K562 (cell line): ENCODE measurements around the gene LRRC1. TPM values are rescaled to one million over a fixed set of nuclear protein-coding genes. Genes with fewer than 3 reads are reported as not detected.

Experiments used
- ATAC-seq: fragments of 200-7000 bp; cut with Tn5 transposase; 3 replicates; pipeline ENCODE4 v1.9.1; 2020; ENCODE audit warnings: moderate library complexity
- BruUV-seq: library from RNA; stranded (reverse); fragments of 400-500 nt; replicated peaks from 2 replicates; lab custom pipeline; 2021; lab: Mats Ljungman, UMichigan
- CTCF ChIA-PET: fragments of 300-600 bp; formaldehyde crosslinking; extraction: SDS; loops from one replicate; lab custom pipeline; 2021; ENCODE audit warnings: low intra/inter-chr PET ratio; lab: Yijun Ruan, JAX
- POLR2A ChIA-PET: fragments of 300-600, 350-650 bp; sonication (Branson Sonifier 250); formaldehyde crosslinking; extraction: SDS; loops from one replicate; lab custom pipeline; 2021; ENCODE audit warnings: antibody characterized with exemption, inconsistent platforms; lab: Yijun Ruan, JAX
- DNase-seq, 4 experiments: peaks; one replicate each; pipeline versions ENCODE4 v3.0.0 to v3.0.0-alpha.2; 2011 to 2018; ENCODE audit warnings: low spot score in 3 of 4, mixed read lengths in 3 of 4; ENCODE audit errors: extremely low read depth in 1 of 4
- FAIRE-seq: peaks from 2 replicates; lab custom pipeline; 2011; peaks lifted over from hg19 to GRCh38; lab: Jason Lieb, UNC
- H2AFZ ChIP-seq: 2 replicates; pipeline ENCODE4 v1.6.0; 2011; ENCODE audit warnings: low read depth, low read length, control low read depth, inconsistent platforms
- H3K27ac ChIP-seq: fragments of 200-600 bp; 3 replicates; pipeline ENCODE4 v1.8.0; 2011; ENCODE audit warnings: low read depth, mild to moderate bottlenecking, control low read depth, inconsistent platforms, low read length, moderate library complexity, mixed read lengths; ENCODE audit errors: extremely low read depth
- H3K27me3 ChIP-seq, 2 experiments: fragments of 300-600 bp in 1 of 2; 2 replicates in 1 of 2; 3 replicates in 1 of 2; pipeline versions ENCODE4 v1.6.0 to v1.8.0; 2011; ENCODE audit warnings: inconsistent platforms in 2 of 2, low read length in 2 of 2, mild to moderate bottlenecking in 1 of 2, mixed read lengths in 1 of 2, moderate library complexity in 1 of 2; ENCODE audit not compliant: control insufficient read depth in 2 of 2, insufficient read depth in 2 of 2
- H3K36me3 ChIP-seq: fragments of 300-600 bp; 3 replicates; pipeline ENCODE4 v1.8.0; 2011; ENCODE audit warnings: mild to moderate bottlenecking, low read length, inconsistent platforms; ENCODE audit not compliant: control insufficient read depth, insufficient read depth
- H3K4me1 ChIP-seq, 2 experiments: fragments of 200-600 bp in 1 of 2; replicated peaks in 1 of 2; 2 replicates in 1 of 2; 3 replicates in 1 of 2; pipeline versions ENCODE4 v1.5.1 to v1.8.0; 2011; ENCODE audit warnings: inconsistent platforms in 2 of 2, low read length in 2 of 2, mild to moderate bottlenecking in 1 of 2, mixed read lengths in 1 of 2, moderate library complexity in 1 of 2; ENCODE audit not compliant: control insufficient read depth in 2 of 2, insufficient read depth in 2 of 2
- H3K4me2 ChIP-seq: 2 replicates; pipeline ENCODE4 v1.6.1; 2011; ENCODE audit warnings: low read length, control low read depth, inconsistent platforms, mixed read lengths; ENCODE audit not compliant: insufficient read depth
- H3K4me3 ChIP-seq: fragments of 200-600 bp; sonication (generic), shearing (Covaris generic); 2 replicates; pipeline ENCODE4 v1.5.1; 2016; ENCODE audit warnings: control low read depth, inconsistent platforms
- H3K79me2 ChIP-seq: fragments of 200-600 bp; 3 replicates; pipeline ENCODE4 v1.8.0; 2011; ENCODE audit warnings: low read length, inconsistent platforms; ENCODE audit not compliant: control insufficient read depth, insufficient read depth
- H3K9ac ChIP-seq, 2 experiments: 2 replicates each; pipeline versions ENCODE4 v1.6.0 to v1.6.1; 2011; ENCODE audit warnings: low read depth in 2 of 2, low read length in 2 of 2, control low read depth in 1 of 2, inconsistent platforms in 1 of 2, mild to moderate bottlenecking in 1 of 2, mixed read lengths in 1 of 2; ENCODE audit not compliant: insufficient read depth in 1 of 2
- H3K9me1 ChIP-seq: one replicate; pipeline ENCODE4 v1.6.0; 2011; ENCODE audit warnings: inconsistent platforms, mild to moderate bottlenecking, low read length, moderate library complexity; ENCODE audit not compliant: control insufficient read depth, insufficient read depth
- H3K9me3 ChIP-seq: replicated peaks from 2 replicates; pipeline ENCODE4 v1.5.1; 2011; ENCODE audit warnings: low read depth, low read length, inconsistent platforms; ENCODE audit not compliant: control insufficient read depth, insufficient read depth
- H4K20me1 ChIP-seq: replicated peaks from 2 replicates; pipeline ENCODE4 v1.6.1; 2011; ENCODE audit warnings: low read length, inconsistent platforms, mixed read lengths; ENCODE audit not compliant: control insufficient read depth, insufficient read depth
- HMG20A ChIP-seq: fragments of 450-650 bp; formaldehyde crosslinking; conservative IDR thresholded peaks from 2 replicates; pipeline ENCODE4 v1.4.0; 2020; ENCODE audit warnings: mild to moderate bottlenecking, mixed read lengths
- KDM4B ChIP-seq, 2 experiments: fragments of 450-650 bp in 1 of 2; sonication (generic) in 1 of 2; IDR thresholded peaks; 2 replicates each; pipeline ENCODE4 v1.6.1; 2016 to 2017; ENCODE audit warnings: borderline replicate concordance in 2 of 2, antibody characterized with exemption in 1 of 2, low read depth in 1 of 2, mild to moderate bottlenecking in 1 of 2
- WGBS: fragments of 100-300 bp; shearing (Covaris generic); methylation state at CpG from one replicate; pipeline ENCODE4 v1.1.6; 2016; ENCODE audit warnings: low coverage, mixed read lengths; ENCODE audit not compliant: insufficient coverage; ENCODE audit errors: missing lambda C conversion rate; 5-methylcytosine and 5-hydroxymethylcytosine counted together
- in situ Hi-C: fragments of 300-500 bp; cut with MboI; formaldehyde crosslinking; loops from 4 replicates; pipeline ENCODE4 v1.15.0; 2018; ENCODE audit warnings: inconsistent platforms, mixed read lengths
- intact Hi-C: fragments of 100-400 bp; cut with micrococcal nuclease; formaldehyde crosslinking; loops from 2 replicates; pipeline ENCODE4 v1.14.2; 2022
- polyA plus RNA-seq, 8 experiments: library from polyadenylated mRNA; depleted of rRNA in 4 of 8; stranded (reverse) in 5 of 8; unstranded in 3 of 8; fragments of >200 nt; fragmentation: Nextera tagmentation in 2 of 8; fragmentation: Illumina TruSeq in 1 of 8; extraction: Ambion mirVana in 2 of 8; extraction: Trizol in 1 of 8; gene quantifications; 2 replicates each; pipeline versions ENCODE4 v1.2.1 to v1.2.3, GENCODE V29; 2011 to 2014; ENCODE audit warnings: inconsistent platforms in 1 of 8, missing spikeins in 1 of 8
- total RNA-seq, 7 experiments: library from RNA; depleted of rRNA in 6 of 7; stranded (reverse); fragments of >200 nt in 6 of 7; fragmentation: Illumina TruSeq in 2 of 7; extraction: Trizol in 2 of 7; gene quantifications; 2 replicates each; pipeline versions ENCODE4 v1.2.1 to v1.2.3, GENCODE V29; 2011 to 2021; ENCODE audit warnings: low replicate concordance in 1 of 7

The LRRC1 gene
- total and polyA plus RNA-seq, 9 of the 15 experiments (the other 6 are each of a cell fraction or from before 2014, with no cell fraction given), result not detected

DNA sequence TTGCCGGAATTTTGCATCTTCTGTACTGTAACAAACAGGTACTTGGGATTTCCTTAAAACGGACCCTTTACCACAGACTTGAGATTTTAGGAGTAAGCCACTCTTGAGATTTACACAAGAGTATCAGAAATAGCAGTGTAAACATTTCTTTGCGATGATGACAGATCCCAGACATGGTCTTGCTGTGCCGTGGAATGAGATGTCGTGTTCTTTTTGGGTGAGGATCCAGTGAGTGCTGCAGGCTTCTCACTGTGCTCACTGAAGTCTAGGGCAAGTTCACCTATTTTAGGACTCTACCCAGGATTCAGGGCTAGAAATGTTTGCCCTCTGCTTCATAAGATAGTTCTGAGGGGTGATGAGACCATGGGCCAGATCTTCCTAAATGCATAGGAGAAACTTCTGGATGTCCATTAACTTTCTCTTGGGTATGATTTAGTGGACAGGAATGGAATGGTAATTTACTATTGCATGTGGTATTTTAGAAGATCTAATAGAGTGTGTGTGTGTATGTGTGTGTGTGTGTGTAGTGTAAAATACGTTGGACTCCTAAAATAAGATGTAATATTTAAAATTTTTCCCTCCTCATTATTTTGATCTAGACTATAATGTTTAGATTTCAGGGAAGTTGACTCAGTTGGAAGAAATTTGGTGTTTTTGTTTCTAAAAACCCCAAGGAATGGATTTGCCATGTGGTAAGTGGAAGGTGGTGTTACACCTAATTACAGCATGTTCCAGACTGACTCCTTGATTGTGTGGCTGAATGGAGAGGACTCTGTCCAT is 8.5 kb downstream of the LRRC1 start:
- BruUV-seq, result no TSS peak
- Histone ChIP-seq H4K20me1 (no peaks in the 10 kb centered on the region), H3K27me3 (no peaks in the 10 kb centered on the region), H3K9me3 (no peaks in the 10 kb centered on the region), H3K4me2 (no peak overlapping the region), H3K27ac (no peak overlapping the region), H3K4me3 (no peak overlapping the region), H3K4me1 (no peaks in the 10 kb centered on the region), H3K79me2 (no peaks in the 10 kb centered on the region), H3K9me1 (no peaks in the 10 kb centered on the region), H3K36me3 (no peaks in the 10 kb centered on the region), H2AFZ (no peak overlapping the region), H3K9ac (no peak overlapping the region)
- intact Hi-C loops (no loop called here), in situ Hi-C loops (no loop called here)
- ChIA-PET CTCF (no interaction called here), POLR2A (no interaction called here)
- DNase-seq (no peak), ATAC-seq (no peak), FAIRE-seq (no peak)
- 1% methylated on average over 6 of the region's 6 CpGs for WGBS
- TF ChIP-seq KDM4B (IDR thresholded peaks at IDR 0.05; ENCODE audit: borderline replicate concordance in 2 of 2, low read depth in 1 of 2), result no peak

DNA sequence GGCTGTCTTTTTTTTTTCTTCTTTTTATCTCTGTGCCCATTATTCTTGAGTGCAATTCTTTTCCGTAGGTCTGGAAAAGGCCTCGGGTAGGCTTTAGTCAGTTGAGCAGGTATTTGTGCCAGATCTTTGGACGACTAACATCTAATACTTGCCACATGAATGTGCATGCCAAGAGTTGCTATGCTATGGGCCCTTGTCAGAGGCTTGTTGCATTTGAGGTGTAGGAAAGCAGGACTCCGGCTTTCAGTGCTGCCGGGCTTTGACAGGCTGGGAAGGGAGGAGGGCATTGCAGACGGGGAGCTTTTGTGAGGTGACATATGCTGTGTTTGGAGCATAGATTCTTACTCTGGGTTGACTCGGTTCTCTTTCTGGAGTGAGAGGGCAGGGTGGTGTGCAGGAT is 10.2 kb downstream of the LRRC1 start:
- WGBS, result 2% methylated on average over 7 of the region's 7 CpGs
- Histone ChIP-seq H3K36me3 (no peaks in the 10 kb centered on the region), H3K4me3 (no peak overlapping the region), H3K79me2 (no peaks in the 10 kb centered on the region), H3K9me1 (no peaks in the 10 kb centered on the region), H3K4me2 (no peak overlapping the region), H3K27me3 (no peaks in the 10 kb centered on the region), H4K20me1 (no peaks in the 10 kb centered on the region), H2AFZ (no peak overlapping the region), H3K9me3 (no peaks in the 10 kb centered on the region), H3K27ac (no peak overlapping the region), H3K4me1 (no peaks in the 10 kb centered on the region), H3K9ac (no peak overlapping the region)
- intact Hi-C loops (no loop called here), in situ Hi-C loops (no loop called here)
- no peak for FAIRE-seq
- BruUV-seq, result no TSS peak
- POLR2A ChIA-PET, result interaction anchor here (2.1 kb wide), 1 partner anchor 10 kb away, joined by 4 read pairs; no protein-coding TSS in a partner anchor
- no peak for ATAC-seq
- no peak for TF ChIP-seq HMG20A (CRISPR knock-in tag)
- CTCF ChIA-PET, result no interaction called here
- no peak for DNase-seq
